GM13977 (cell line): ENCODE measurements around the gene MAP3K15.
"Not testable (repeated sequence)": the region's sequence is repeated elsewhere in the genome, so short reads cannot be mapped to it uniquely, and the experiment has no call there.

Experiments used
- DNase-seq: peaks from one replicate; pipeline ENCODE4 v3.0.0; 2012; ENCODE audit warnings: low spot score
- CTCF ChIP-seq: IDR thresholded peaks from 2 replicates; pipeline ENCODE4 v1.5.1; 2012; ENCODE audit warnings: mild to moderate bottlenecking, control low read depth; ENCODE audit not compliant: insufficient read depth; ENCODE audit errors: extremely low read depth, missing control alignments
- in situ Hi-C: fragments of 300-500 bp; cut with MboI; formaldehyde crosslinking; loops from one replicate; pipeline ENCODE4 v1.12.0; 2022; ENCODE audit warnings: low sequenced_read_pairs, low pct_unique_long_range_greater_than_20kb, mixed read lengths, inconsistent platforms; ENCODE audit not compliant: unreplicated experiment

Gene MAP3K15

GRCh38 chrX:19462879-19463278, 52.4 kb downstream of the MAP3K15 start:
- no peak for DNase-seq
- in situ Hi-C loops, result no loop called here
- TF ChIP-seq CTCF, result no peak

DNA sequence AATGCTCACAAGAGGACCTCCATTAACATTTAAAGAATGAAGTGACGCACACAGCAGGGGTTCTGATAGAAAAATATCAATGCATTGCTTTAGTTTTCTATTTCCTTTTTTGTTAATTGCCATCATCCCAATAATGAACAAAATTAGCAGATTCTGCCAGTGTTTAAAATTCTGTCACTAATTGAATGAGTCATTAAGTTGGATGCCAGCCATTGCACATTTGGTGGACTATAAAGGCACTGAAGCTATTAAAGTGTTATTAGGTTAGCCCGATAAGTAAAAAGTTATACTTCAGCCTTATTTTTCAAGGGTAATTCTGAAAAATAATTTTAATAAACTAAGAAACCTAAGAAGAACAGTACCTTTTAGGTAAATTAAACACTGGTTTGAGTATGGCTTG, 53.1 kb downstream of the MAP3K15 start:
- DNase-seq, result no peak
- no peak for TF ChIP-seq CTCF
- in situ Hi-C loops, result no loop called here

DNA sequence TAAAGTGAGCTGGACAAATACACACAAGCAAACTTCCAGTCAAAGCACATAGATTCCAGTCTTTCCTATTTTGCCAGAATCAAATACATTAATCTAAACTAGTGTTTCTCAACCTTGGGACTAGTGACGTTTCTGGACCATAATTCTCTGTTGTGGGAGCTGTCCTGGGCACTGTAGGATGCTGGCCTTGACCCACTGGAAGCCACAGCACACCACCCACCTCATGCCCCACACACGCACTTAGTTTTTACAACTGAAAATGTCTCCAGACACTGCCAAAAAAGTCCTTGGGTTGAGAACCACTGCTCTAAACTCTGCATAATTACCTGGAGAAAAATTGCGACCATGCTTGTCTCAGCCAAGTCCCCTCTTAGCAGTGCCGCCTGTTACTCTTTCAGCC, 57.6 kb downstream of the MAP3K15 start:
- in situ Hi-C loops, result no loop called here
- TF ChIP-seq CTCF, result no peak
- no peak for DNase-seq

- DNase-seq, result no peak
- in situ Hi-C loops, result no loop called here
Observed at GRCh38 chrX:19448077-19448476, 67.2 kb downstream of the MAP3K15 start.

DNA sequence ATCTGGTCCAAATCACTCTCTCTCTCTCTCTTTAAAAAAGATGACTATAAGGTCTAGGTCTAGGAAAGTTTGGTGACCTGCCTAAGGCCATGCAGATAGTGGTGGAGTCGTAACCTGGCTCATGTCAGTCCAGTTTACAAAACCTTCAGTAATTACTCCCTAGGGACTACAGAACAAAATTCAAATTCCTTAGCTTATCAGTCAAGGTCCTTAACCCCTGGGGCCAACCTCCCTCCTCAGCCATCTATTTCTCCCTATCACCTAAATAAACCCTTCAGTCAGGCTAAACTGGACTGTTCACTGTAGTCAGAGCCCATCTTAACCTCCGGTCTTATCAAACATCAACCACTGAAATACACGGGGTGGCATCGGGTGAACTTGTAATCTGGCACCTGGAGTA, 68.9 kb downstream of the MAP3K15 start:
- no peak for DNase-seq
- in situ Hi-C loops, result no loop called here
- TF ChIP-seq CTCF, result no peak

More at GRCh38 chrX:19448077-19448476, 67.2 kb downstream of the MAP3K15 start:
- TF ChIP-seq CTCF, result no peak

DNA sequence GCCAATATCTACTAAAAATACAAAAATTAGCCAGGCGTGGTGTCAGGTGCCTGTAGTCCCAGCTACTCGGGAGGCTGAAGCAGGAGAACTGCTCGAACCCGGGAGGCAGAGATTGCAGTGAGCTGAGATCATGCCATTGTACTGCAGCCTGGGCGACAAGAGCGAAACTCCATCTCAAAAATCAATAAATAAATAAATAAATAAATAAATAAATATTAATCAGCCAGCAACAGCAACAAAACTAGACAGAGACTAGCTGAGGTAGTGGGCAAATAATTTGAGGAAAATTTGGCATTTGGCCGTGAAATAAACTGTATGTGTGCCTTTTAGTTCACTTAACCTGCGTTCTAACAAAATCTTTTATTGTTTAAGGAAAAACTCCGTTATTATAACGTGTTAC, 69.5 kb downstream of the MAP3K15 start:
- in situ Hi-C loops, DNase-seq: not testable (repeated sequence)

GRCh38 chrX:19443869-19444526, 71.3 kb downstream of the MAP3K15 start:
- DNase-seq, result no peak
- TF ChIP-seq CTCF, result no peak
- in situ Hi-C loops, result no loop called here
